Measurements from ENCODE around the gene TBK1. TPM values are rescaled to one million over a fixed set of nuclear protein-coding genes. Genes with fewer than 3 reads are reported as not detected.

Gene TBK1
- total and polyA plus RNA-seq, 9 of the 15 experiments (the other 6 are each of a cell fraction or from before 2014, with no cell fraction given): 20.4 to 42.0 (median 27.8) TPM

DNA sequence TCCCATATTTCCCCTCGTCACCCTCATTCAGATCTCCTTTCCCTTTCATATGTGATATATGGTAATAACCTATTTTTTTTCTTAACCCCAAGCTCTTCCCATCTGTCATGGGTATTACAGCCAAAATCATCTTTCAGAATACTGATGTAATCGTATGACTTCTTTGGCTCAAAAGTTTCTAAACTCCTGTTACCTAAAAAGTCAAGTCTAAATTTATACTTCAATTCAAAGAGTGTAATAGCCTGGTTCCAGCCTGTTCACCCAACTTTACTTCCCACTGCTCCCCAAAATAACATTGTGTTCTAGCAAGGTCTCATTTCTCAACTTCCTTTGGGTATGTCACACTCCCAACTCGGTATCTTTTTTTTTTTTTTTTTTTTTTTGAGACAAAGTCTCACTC, 48.5 kb downstream of the TBK1 start:
- Histone ChIP-seq H3K9me1 (ENCODE audit: control insufficient read depth, insufficient read depth, low read length) (no peaks in the 10 kb centered on the region), H3K9ac (ENCODE audit: insufficient read depth in 1 of 2, low read depth in 2 of 2, low read length in 2 of 2) (no peak overlapping the region), H2AFZ (ENCODE audit: low read depth, low read length) (no peak overlapping the region), H3K9me3 (replicated peaks; ENCODE audit: control insufficient read depth, insufficient read depth, low read depth, low read length) (no peaks in the 10 kb centered on the region), H3K79me2 (ENCODE audit: control insufficient read depth, insufficient read depth, low read length) (no peaks in the 10 kb centered on the region), H3K4me3 (no peak overlapping the region), H3K36me3 (ENCODE audit: control insufficient read depth, insufficient read depth, low read length) (peaks cover 49% of the 10 kb centered on the region), H3K4me2 (ENCODE audit: insufficient read depth, low read length) (no peak overlapping the region), H3K27me3 (ENCODE audit: control insufficient read depth in 2 of 2, insufficient read depth in 2 of 2, low read length in 2 of 2) (no peaks in the 10 kb centered on the region), H3K27ac (ENCODE audit: extremely low read depth, low read depth, low read length) (no peak overlapping the region), H4K20me1 (replicated peaks; ENCODE audit: control insufficient read depth, insufficient read depth, low read length) (no peaks in the 10 kb centered on the region), H3K4me1 (replicated peaks in 1 of 2; ENCODE audit: control insufficient read depth in 2 of 2, insufficient read depth in 2 of 2, low read length in 2 of 2) (no peaks in the 10 kb centered on the region)
- POLR2A ChIA-PET: no interaction called here
- WGBS (ENCODE audit: insufficient coverage, low coverage, missing lambda C conversion rate): 83% methylated on average over 3 of the region's 3 CpGs
- CTCF ChIA-PET (ENCODE audit: low intra/inter-chr PET ratio): no interaction called here
- in situ Hi-C loops (cut with MboI) (no loop called here), intact Hi-C loops (cut with micrococcal nuclease) (no loop called here)
- no TSS peak for BruUV-seq (replicated peaks)
- no peak for TF ChIP-seq L3MBTL2 (IDR thresholded peaks at IDR 0.05)
- no peak for TF ChIP-seq TBL1XR1 (IDR thresholded peaks at IDR 0.05; ENCODE audit: low read length in 2 of 2)
- TF ChIP-seq ESRRA (IDR thresholded peaks at IDR 0.05; ENCODE audit: borderline replicate concordance, low read depth): no peak
- no peak for TF ChIP-seq RFX7 (CRISPR knock-in tag; IDR thresholded peaks at IDR 0.05)
- TF ChIP-seq, protein P1, sequence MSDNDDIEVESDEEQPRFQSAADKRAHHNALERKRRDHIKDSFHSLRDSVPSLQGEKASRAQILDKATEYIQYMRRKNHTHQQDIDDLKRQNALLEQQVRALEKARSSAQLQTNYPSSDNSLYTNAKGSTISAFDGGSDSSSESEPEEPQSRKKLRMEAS (CRISPR knock-in tag; IDR thresholded peaks at IDR 0.05): no peak
- no peak for TF ChIP-seq ZFP1 (CRISPR knock-in tag; IDR thresholded peaks at IDR 0.05)
- TF ChIP-seq NFXL1 (CRISPR knock-in tag; IDR thresholded peaks at IDR 0.05): no peak
- no peak for TF ChIP-seq ZNF76 (CRISPR knock-in tag; IDR thresholded peaks at IDR 0.05; ENCODE audit: borderline replicate concordance)
- TF ChIP-seq ARHGAP35 (IDR thresholded peaks at IDR 0.05; ENCODE audit: partially characterized antibody): no peak
- no peak for TF ChIP-seq ZNF445 (CRISPR knock-in tag; IDR thresholded peaks at IDR 0.05; ENCODE audit: low read depth)
- TF ChIP-seq ZSCAN32 (CRISPR knock-in tag; IDR thresholded peaks at IDR 0.05): no peak
- no peak for TF ChIP-seq LARP7 (IDR thresholded peaks at IDR 0.05)
- TF ChIP-seq TAF9B (IDR thresholded peaks at IDR 0.05; ENCODE audit: partially characterized antibody): no peak
- TF ChIP-seq NELFE (IDR thresholded peaks at IDR 0.05; ENCODE audit: insufficient read depth, insufficient read length): no peak
- no peak for TF ChIP-seq YY1 (IDR thresholded peaks at IDR 0.05; ENCODE audit: borderline replicate concordance in 1 of 3, control insufficient read depth in 1 of 3, extremely low read depth in 1 of 3, insufficient read depth in 3 of 3, insufficient read length in 1 of 3, insufficient replicate concordance in 2 of 3, low read depth in 1 of 3, low read length in 2 of 3)
- TF ChIP-seq, protein P2, sequence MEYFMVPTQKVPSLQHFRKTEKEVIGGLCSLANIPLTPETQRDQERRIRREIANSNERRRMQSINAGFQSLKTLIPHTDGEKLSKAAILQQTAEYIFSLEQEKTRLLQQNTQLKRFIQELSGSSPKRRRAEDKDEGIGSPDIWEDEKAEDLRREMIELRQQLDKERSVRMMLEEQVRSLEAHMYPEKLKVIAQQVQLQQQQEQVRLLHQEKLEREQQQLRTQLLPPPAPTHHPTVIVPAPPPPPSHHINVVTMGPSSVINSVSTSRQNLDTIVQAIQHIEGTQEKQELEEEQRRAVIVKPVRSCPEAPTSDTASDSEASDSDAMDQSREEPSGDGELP (CRISPR knock-in tag; IDR thresholded peaks at IDR 0.05; ENCODE audit: borderline replicate concordance): no peak
- TF ChIP-seq, protein P3, sequence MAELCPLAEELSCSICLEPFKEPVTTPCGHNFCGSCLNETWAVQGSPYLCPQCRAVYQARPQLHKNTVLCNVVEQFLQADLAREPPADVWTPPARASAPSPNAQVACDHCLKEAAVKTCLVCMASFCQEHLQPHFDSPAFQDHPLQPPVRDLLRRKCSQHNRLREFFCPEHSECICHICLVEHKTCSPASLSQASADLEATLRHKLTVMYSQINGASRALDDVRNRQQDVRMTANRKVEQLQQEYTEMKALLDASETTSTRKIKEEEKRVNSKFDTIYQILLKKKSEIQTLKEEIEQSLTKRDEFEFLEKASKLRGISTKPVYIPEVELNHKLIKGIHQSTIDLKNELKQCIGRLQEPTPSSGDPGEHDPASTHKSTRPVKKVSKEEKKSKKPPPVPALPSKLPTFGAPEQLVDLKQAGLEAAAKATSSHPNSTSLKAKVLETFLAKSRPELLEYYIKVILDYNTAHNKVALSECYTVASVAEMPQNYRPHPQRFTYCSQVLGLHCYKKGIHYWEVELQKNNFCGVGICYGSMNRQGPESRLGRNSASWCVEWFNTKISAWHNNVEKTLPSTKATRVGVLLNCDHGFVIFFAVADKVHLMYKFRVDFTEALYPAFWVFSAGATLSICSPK (IDR thresholded peaks at IDR 0.05; ENCODE audit: borderline replicate concordance): no peak
- no peak for TF ChIP-seq ZNF431 (CRISPR knock-in tag; IDR thresholded peaks at IDR 0.05)
- FAIRE-seq (no peak), DNase-seq (ENCODE audit: extremely low read depth in 1 of 4, low spot score in 3 of 4) (no peak), ATAC-seq (no peak)
